Effector CD4-positive, alpha-beta T cell (primary cell): ENCODE measurements around the gene TRAPPC5.
"Not testable (repeated sequence)": the region's sequence is repeated elsewhere in the genome, so short reads cannot be mapped to it uniquely, and the experiment has no call there.

Experiments used
- DNase-seq: peaks from one replicate; pipeline ENCODE4 v3.0.0-alpha.2; 2020
- total RNA-seq: gene quantifications from one replicate; lab custom pipeline; 2026; lab: John Stamatoyannopoulos, UW

TRAPPC5 gene
- total RNA-seq, result 2.4 reads per million, percentile 7 among the genes with 10 or more reads in this experiment

- DNase-seq, result peak; percentile 84
Measured at GRCh38 chr19:7680606-7681339, at the start of gene TRAPPC5. Gene TRAPPC5, plus strand, starts transcription at chr19:7680833. Its CDS starts 1,421 bp downstream, at chr19:7682254.

- DNase-seq, result no peak
Measured at GRCh38 chr19:7631577-7631976, 49.1 kb upstream of the TRAPPC5 start.

GRCh38 chr19:7632340-7633203 is 48.1 kb upstream of the TRAPPC5 start:
- DNase-seq, result no peak

DNA sequence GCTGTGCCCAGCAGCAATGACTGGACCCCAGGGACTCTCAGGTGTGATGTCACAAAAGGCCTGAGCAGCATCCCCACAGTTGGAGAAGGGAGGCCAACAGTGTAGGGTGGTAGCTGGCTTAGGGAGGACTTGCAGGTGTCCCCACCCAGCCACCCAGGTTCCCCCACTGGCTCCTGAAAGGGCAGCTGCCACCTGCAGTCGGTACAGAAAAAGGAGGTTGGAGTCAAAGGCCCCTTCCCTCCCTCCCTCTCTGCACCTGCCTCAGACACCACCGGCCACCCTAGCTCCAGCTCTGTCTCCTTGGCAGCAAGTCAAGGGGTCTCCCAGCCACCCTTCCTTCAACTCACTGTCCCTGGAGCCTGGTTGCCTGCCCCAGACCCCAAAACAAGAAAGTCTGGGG is 46.9 kb upstream of the TRAPPC5 start, which contains the start of gene PCP2:
Gene PCP2, minus strand, starts transcription at position 22 of the 400 bp plus-strand sequence. CDS start 262 bp downstream, outside the sequence.
- DNase-seq, result no peak

DNA sequence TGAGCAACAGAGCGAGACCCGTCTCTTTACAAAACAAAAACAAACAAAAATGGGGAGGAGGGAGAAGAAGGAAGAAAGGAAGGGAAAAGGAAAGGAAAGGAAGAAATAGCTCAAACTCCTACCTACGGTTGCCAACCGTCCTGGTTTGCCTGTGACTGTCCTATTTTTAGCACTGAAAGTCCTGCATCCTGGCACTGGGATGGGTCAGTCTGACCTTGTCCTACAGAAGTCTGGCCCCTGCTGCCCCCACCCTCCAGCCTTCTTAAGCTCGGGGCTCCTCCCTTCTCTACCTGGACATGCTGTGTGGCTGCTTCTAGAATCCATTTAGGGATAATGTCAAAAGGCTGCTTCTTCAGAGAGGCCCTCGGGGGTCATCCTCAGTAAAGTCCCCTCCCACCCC is 45.0 kb upstream of the TRAPPC5 start:
- DNase-seq, result no peak

DNA sequence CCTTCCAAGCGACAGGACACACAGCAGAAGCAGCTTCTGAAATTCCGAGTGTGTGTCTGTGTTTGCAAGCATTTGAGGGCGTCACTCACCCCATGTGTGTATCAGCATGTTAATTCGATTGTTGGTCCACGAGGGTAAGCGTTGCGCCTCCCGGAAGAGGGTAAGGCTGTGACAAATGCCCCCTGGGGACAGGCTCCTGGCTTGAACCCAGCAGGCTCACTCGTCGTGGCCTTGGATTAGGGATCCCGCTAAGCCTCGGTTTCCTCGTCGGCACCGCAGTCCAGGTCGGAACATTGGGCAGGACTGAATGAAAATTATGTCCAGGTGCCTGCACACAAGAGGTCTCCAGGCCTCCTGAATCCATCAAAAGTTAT is 44.3 kb upstream of the TRAPPC5 start:
- DNase-seq, result no peak

GRCh38 chr19:7636691-7637373 is 43.8 kb upstream of the TRAPPC5 start, which contains the start of gene STXBP2:
Gene STXBP2, plus strand, starts transcription at chr19:7637110. Its CDS starts 40 bp downstream, at chr19:7637150.
- DNase-seq, result peak; percentile 90

DNA sequence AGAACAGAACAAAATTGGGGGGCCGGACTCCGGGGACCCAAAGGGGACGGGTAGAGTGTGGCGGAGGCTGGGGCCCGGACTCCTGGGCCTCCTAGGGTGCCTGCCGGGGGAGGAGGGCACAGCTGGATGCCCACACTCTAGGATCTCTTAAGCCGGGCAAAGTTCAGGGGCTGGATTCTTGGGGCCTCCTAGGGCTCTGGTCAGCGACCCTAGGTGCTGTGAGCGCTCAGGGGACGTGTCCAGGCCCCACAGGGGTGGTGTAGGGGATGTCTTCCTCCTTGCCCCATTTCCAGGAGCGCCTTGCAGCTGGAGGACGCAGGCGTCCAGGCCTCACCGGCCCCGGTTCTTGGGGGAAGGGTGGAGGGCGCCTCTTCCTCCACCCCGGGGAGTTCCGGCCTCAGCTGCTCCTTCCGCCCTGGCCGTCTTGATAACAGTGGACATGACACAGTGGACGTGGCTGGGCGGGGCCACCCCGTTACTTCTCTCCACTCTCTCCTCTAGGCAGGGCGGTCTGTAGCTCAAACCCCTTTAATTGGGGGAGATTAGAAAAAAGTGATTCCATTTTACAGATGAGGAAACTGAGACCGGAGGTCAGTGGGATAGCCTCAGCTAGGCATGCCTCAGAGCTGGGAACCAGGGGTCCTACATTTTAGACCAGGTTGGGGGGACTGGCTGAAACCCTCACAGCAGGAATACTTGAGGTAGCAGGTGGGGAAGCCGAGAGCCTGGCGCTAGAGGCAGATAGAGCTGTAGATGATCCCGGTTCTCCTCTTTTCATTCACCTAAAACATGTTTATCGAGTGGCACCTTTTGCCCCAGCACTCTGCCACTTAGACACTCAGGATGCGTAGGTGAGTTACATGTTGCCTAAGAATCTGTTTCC is 43.0 kb upstream of the TRAPPC5 start:
- DNase-seq, result no peak

GRCh38 chr19:7638802-7639465 is 41.7 kb upstream of the TRAPPC5 start:
- no peak for DNase-seq

- no peak for DNase-seq
Measured at GRCh38 chr19:7639863-7640348, 40.7 kb upstream of the TRAPPC5 start.

GRCh38 chr19:7640803-7641202 is 39.8 kb upstream of the TRAPPC5 start:
- DNase-seq, result no peak

GRCh38 chr19:7641290-7642276 is 39.0 kb upstream of the TRAPPC5 start:
- DNase-seq, result no peak

GRCh38 chr19:7642295-7643030 is 38.2 kb upstream of the TRAPPC5 start:
- no peak for DNase-seq

- no peak for DNase-seq
Measured at GRCh38 chr19:7643031-7643415, 37.6 kb upstream of the TRAPPC5 start.

DNA sequence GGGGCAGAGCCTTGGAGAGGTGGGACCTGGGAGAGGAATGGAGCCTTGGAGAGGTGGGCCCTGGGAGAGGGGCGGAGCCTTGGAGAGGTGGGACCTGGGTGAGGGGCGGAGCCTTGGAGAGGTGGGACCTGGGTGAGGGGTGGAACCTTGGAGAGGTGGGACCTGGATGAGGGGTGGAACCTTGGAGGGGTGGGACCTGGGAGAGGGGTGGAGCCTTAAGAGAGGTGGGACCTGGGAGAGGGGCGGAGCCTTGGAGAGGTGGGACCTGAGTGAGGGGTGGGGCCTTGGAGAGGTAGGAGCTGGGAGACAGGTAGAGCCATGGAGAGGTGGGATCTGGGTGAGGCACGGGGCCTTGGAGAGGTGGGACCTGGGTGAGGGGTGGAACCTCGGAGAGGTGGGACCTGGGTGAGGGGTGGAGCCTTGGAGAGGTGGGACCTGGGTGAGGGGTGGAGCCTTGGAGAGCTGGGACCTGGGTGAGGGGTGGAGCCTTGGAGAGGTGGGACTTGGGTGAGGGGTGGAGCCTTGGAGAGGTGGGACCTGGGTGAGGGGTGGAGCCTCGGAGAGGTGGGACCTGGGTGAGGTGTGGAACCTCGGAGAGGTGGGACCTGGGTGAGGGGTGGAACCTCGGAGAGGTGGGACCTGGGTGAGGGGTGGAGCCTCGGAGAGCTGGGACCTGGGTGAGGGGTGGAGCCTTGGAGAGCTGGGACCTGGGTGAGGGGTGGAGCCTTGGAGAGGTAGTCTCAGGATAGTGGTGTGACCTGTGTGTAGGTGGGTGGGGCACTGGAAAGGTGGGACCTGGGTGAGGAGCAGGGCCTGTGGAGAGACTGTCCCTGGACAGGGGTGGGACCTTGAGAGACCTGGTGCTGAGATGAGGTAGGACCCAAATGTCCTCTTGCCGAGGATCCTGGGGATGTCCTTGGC is 36.7 kb upstream of the TRAPPC5 start:
- DNase-seq, result not testable (repeated sequence)

GRCh38 chr19:7644550-7644877 is 36.1 kb upstream of the TRAPPC5 start:
- no peak for DNase-seq

DNA sequence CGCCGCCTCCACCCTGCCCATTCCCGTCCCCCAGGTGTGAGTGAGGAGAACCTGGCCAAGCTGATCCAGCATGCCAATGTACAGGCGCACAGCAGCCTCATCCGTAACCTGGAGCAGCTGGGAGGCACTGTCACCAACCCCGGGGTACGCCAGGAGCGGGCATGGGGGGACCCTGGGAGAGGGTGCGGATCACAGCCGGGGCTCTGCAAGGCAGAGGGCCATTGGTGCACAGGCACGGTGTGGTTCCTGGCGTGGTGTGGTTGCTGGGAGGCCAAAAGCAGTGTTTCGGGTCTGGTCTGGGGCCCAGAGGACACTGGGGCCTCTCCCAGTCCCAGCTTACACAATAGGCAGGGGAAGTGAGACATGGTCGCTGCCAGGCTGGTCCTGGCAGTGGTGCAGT is 35.5 kb upstream of the TRAPPC5 start:
- no peak for DNase-seq
